ENCODE results near the gene RTL9. TPM values are rescaled to one million over a fixed set of nuclear protein-coding genes. Genes with fewer than 3 reads are reported as not detected.

Gene RTL9
- total RNA-seq, 1 donor from 2014 or later = 0.37 TPM

GRCh38 chrX:110384490-110384889, 25.8 kb downstream of the RTL9 start:
- Mint-ChIP-seq H3K4me3 (no peak overlapping the region), H3K9me3 (peaks cover 3% of the 10 kb centered on the region), H3K27ac (ENCODE audit: unreplicated experiment) (no peak overlapping the region), H3K4me1 (peaks cover 9% of the 10 kb centered on the region), H3K27me3 (ENCODE audit: low read depth) (peaks cover 8% of the 10 kb centered on the region), H3K36me3 (ENCODE audit: low read depth) (no peaks in the 10 kb centered on the region)
- no peak for DNase-seq (ENCODE audit: low read depth, low spot score)
- no peak for TF ChIP-seq CTCF (conservative IDR thresholded peaks at IDR 0.05)

GRCh38 chrX:110389570-110389969, 30.9 kb downstream of the RTL9 start:
- H3K36me3 Mint-ChIP-seq (ENCODE audit: low read depth) = no peaks in the 10 kb centered on the region
- peaks cover 7% of the 10 kb centered on the region for H3K27me3 Mint-ChIP-seq (ENCODE audit: low read depth)
- no peak overlapping the region for H3K4me3 Mint-ChIP-seq
- no peak for TF ChIP-seq CTCF (conservative IDR thresholded peaks at IDR 0.05)
- peaks cover 3% of the 10 kb centered on the region for H3K9me3 Mint-ChIP-seq
- H3K4me1 Mint-ChIP-seq = no peaks in the 10 kb centered on the region
- DNase-seq (ENCODE audit: low read depth, low spot score) = no peak
- H3K27ac Mint-ChIP-seq (ENCODE audit: unreplicated experiment) = no peak overlapping the region

- no peaks in the 10 kb centered on the region for H3K9me3 Mint-ChIP-seq
- H3K4me3 Mint-ChIP-seq = no peak overlapping the region
- peaks cover 4% of the 10 kb centered on the region for H3K27me3 Mint-ChIP-seq (ENCODE audit: low read depth)
- peaks cover under 1% of the 10 kb centered on the region for H3K4me1 Mint-ChIP-seq
- TF ChIP-seq CTCF (conservative IDR thresholded peaks at IDR 0.05) = no peak
- no peak overlapping the region for H3K27ac Mint-ChIP-seq (ENCODE audit: unreplicated experiment)
- no peak for DNase-seq (ENCODE audit: low read depth, low spot score)
- no peaks in the 10 kb centered on the region for H3K36me3 Mint-ChIP-seq (ENCODE audit: low read depth)
These were observed 32.4 kb downstream of the RTL9 start for GRCh38 chrX:110391086-110391485.

- TF ChIP-seq CTCF (conservative IDR thresholded peaks at IDR 0.05) = no peak
- no peaks in the 10 kb centered on the region for H3K9me3 Mint-ChIP-seq
- H3K4me3 Mint-ChIP-seq = no peak overlapping the region
- H3K27me3 Mint-ChIP-seq (ENCODE audit: low read depth) = peaks cover 1% of the 10 kb centered on the region
- H3K27ac Mint-ChIP-seq (ENCODE audit: unreplicated experiment) = no peak overlapping the region
- H3K36me3 Mint-ChIP-seq (ENCODE audit: low read depth) = no peaks in the 10 kb centered on the region
- H3K4me1 Mint-ChIP-seq = peaks cover 9% of the 10 kb centered on the region
- no peak for DNase-seq (ENCODE audit: low read depth, low spot score)
These were observed 36.0 kb downstream of the RTL9 start for GRCh38 chrX:110394651-110395050.

GRCh38 chrX:110395877-110396276, 37.2 kb downstream of the RTL9 start:
- Mint-ChIP-seq H3K36me3 (ENCODE audit: low read depth) (no peaks in the 10 kb centered on the region), H3K4me3 (no peak overlapping the region), H3K9me3 (no peaks in the 10 kb centered on the region), H3K4me1 (peaks cover 9% of the 10 kb centered on the region), H3K27ac (ENCODE audit: unreplicated experiment) (no peak overlapping the region), H3K27me3 (ENCODE audit: low read depth) (no peaks in the 10 kb centered on the region)
- no peak for DNase-seq (ENCODE audit: low read depth, low spot score)
- TF ChIP-seq CTCF (conservative IDR thresholded peaks at IDR 0.05) = no peak

GRCh38 chrX:110396735-110397134, 38.1 kb downstream of the RTL9 start:
- no peak for DNase-seq (ENCODE audit: low read depth, low spot score)
- Mint-ChIP-seq H3K4me3 (no peak overlapping the region), H3K27ac (ENCODE audit: unreplicated experiment) (no peak overlapping the region), H3K27me3 (ENCODE audit: low read depth) (no peaks in the 10 kb centered on the region), H3K9me3 (no peaks in the 10 kb centered on the region), H3K4me1 (peaks cover 9% of the 10 kb centered on the region), H3K36me3 (ENCODE audit: low read depth) (no peaks in the 10 kb centered on the region)
- no peak for TF ChIP-seq CTCF (conservative IDR thresholded peaks at IDR 0.05)
